HEK293 (cell line): ENCODE results near the gene LGALS3BP.

Experiments
- CTCF ChIA-PET: fragments of 350-600 bp; formaldehyde crosslinking; extraction: SDS; loops from one replicate; lab custom pipeline; 2021; ENCODE audit warnings: antibody characterized with exemption; lab: Yijun Ruan, JAX
- POLR2A ChIA-PET: fragments of 300-600 bp; formaldehyde crosslinking; extraction: SDS; loops from one replicate; lab custom pipeline; 2020; ENCODE audit warnings: antibody characterized with exemption, inconsistent platforms; lab: Yijun Ruan, JAX
- H3K27ac ChIP-seq: fragments of 200-500 bp; sonication (Bioruptor generic); 2 replicates; pipeline ENCODE4 v1.5.1; 2014; ENCODE audit warnings: low read depth, low read length, control low read depth, inconsistent platforms; ENCODE audit errors: extremely low read depth
- H3K36me3 ChIP-seq, 2 experiments: fragments of 200-500 bp in 1 of 2; sonication (Bioruptor generic) in 1 of 2; 1 replicate in 1 of 2; 2 replicates in 1 of 2; pipeline ENCODE4 v1.5.1; 2014 to 2017; ENCODE audit warnings: inconsistent platforms in 2 of 2, low read length in 2 of 2; ENCODE audit not compliant: control insufficient read depth in 2 of 2, insufficient read depth in 1 of 2
- H3K4me1 ChIP-seq: fragments of 200-500 bp; sonication (Bioruptor generic); 2 replicates; pipeline ENCODE4 v1.5.1; 2014; ENCODE audit warnings: mild to moderate bottlenecking, low read length, inconsistent platforms; ENCODE audit not compliant: control insufficient read depth, insufficient read depth
- H3K4me3 ChIP-seq: 2 replicates; pipeline ENCODE4 v1.5.1; 2011; ENCODE audit warnings: low read depth, mild to moderate bottlenecking, control low read depth, low read length, moderate library complexity
- H3K9me3 ChIP-seq: fragments of 200-500 bp; sonication (Bioruptor generic); 2 replicates; pipeline ENCODE4 v1.5.1; 2014; ENCODE audit warnings: low read depth, low read length, inconsistent platforms; ENCODE audit not compliant: control insufficient read depth, insufficient read depth
- EGR2 ChIP-seq: fragments of 450-650 bp; formaldehyde crosslinking; IDR thresholded peaks from 2 replicates; pipeline ENCODE4 v1.5.1; 2016; ENCODE audit warnings: low read depth, missing biosample characterization, missing genetic modification characterization
- FEZF1 ChIP-seq: fragments of 450-650 bp; formaldehyde crosslinking; IDR thresholded peaks from 2 replicates; pipeline ENCODE4 v1.5.1; 2016; ENCODE audit warnings: missing biosample characterization, missing genetic modification characterization
- OVOL3 ChIP-seq: fragments of 450-650 bp; formaldehyde crosslinking; IDR thresholded peaks from 2 replicates; pipeline ENCODE4 v1.5.1; 2016; ENCODE audit warnings: missing biosample characterization, missing genetic modification characterization
- SCRT2 ChIP-seq: fragments of 450-650 bp; formaldehyde crosslinking; IDR thresholded peaks from 2 replicates; pipeline ENCODE4 v1.5.1; 2016; ENCODE audit warnings: missing biosample characterization, missing genetic modification characterization
- ZBTB21 ChIP-seq: fragments of 450-650 bp; formaldehyde crosslinking; IDR thresholded peaks from 2 replicates; pipeline ENCODE4 v1.5.1; 2017; ENCODE audit warnings: missing biosample characterization, missing genetic modification characterization
- ZFHX2 ChIP-seq: fragments of 450-650 bp; formaldehyde crosslinking; conservative IDR thresholded peaks from 2 replicates; pipeline ENCODE4 v1.5.1; 2016; ENCODE audit warnings: missing biosample characterization, missing genetic modification characterization
- ZFP3 ChIP-seq: fragments of 450-650 bp; formaldehyde crosslinking; IDR thresholded peaks from 2 replicates; pipeline ENCODE4 v1.5.1; 2016; ENCODE audit warnings: low read depth, missing biosample characterization, missing genetic modification characterization
- ZNF169 ChIP-seq: fragments of 450-650 bp; formaldehyde crosslinking; IDR thresholded peaks from 2 replicates; pipeline ENCODE4 v1.5.1; 2016; ENCODE audit warnings: missing biosample characterization, missing genetic modification characterization
- ZNF350 ChIP-seq: fragments of 450-650 bp; formaldehyde crosslinking; IDR thresholded peaks from 2 replicates; pipeline ENCODE4 v1.5.0; 2017; ENCODE audit warnings: missing biosample characterization, mild to moderate bottlenecking, missing genetic modification characterization
- ZNF555 ChIP-seq: fragments of 450-650 bp; formaldehyde crosslinking; conservative IDR thresholded peaks from 2 replicates; pipeline ENCODE4 v1.5.1; 2017; ENCODE audit warnings: missing biosample characterization, mild to moderate bottlenecking, missing genetic modification characterization, inconsistent platforms
- ZNF585B ChIP-seq: fragments of 450-650 bp; formaldehyde crosslinking; IDR thresholded peaks from 2 replicates; pipeline ENCODE4 v1.5.1; 2016; ENCODE audit warnings: missing biosample characterization, missing genetic modification characterization
- ZNF654 ChIP-seq: fragments of 450-650 bp; formaldehyde crosslinking; IDR thresholded peaks from 2 replicates; pipeline ENCODE4 v1.5.1; 2016; ENCODE audit warnings: low read depth, missing biosample characterization, missing genetic modification characterization
- TF ChIP-seq, protein P1 (sequence below): IDR thresholded peaks from 2 replicates; pipeline ENCODE4 v1.6.1; 2011; ENCODE audit warnings: mild to moderate bottlenecking, low read depth, low read length, borderline replicate concordance
- TF ChIP-seq, protein P2 (sequence below): sonication (generic); formaldehyde crosslinking; IDR thresholded peaks from 2 replicates; pipeline ENCODE4 v1.8.1; 2022; ENCODE audit warnings: mild to moderate bottlenecking, moderate library complexity, missing genetic modification reagents
- TF ChIP-seq, protein P3 (sequence below): fragments of 450-650 bp; formaldehyde crosslinking; IDR thresholded peaks from 2 replicates; pipeline ENCODE4; 2016; ENCODE audit warnings: missing biosample characterization, missing genetic modification characterization
- TF ChIP-seq, protein P4 (sequence below): fragments of 450-650 bp; formaldehyde crosslinking; conservative IDR thresholded peaks from 2 replicates; pipeline ENCODE4 v1.5.1; 2016; ENCODE audit warnings: low read depth, missing biosample characterization, missing genetic modification characterization
- TF ChIP-seq, protein P5 (sequence below): fragments of 450-650 bp; formaldehyde crosslinking; IDR thresholded peaks from 2 replicates; pipeline ENCODE4 v1.5.1; 2016; ENCODE audit warnings: missing biosample characterization, missing genetic modification characterization

The LGALS3BP gene

DNA sequence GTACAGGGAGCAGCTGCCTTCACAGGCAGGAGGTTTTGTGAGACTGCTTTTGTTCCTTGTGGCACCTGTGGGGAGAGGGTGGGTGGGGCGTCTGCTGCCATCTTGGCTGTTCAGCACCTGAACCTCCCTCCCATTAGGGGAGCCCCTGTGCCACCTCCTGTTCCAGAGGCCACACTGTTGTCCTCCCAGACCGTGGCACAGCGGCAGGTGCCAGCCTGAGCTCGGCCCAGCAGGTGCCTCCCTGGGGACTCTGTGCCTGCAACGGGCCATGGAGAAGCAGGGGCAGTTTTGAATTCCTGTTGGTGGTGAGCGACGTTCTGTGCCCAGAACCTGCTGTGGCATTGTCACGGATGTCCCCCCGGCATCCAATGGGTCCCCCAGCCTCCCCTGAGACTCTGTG, 9.9 kb downstream of the LGALS3BP start (continued):
- TF ChIP-seq SCRT2 (tag by site-specific recombination) = 0 out of 2 replicates have a peak, but pooled peaks have one; percentile 32

DNA sequence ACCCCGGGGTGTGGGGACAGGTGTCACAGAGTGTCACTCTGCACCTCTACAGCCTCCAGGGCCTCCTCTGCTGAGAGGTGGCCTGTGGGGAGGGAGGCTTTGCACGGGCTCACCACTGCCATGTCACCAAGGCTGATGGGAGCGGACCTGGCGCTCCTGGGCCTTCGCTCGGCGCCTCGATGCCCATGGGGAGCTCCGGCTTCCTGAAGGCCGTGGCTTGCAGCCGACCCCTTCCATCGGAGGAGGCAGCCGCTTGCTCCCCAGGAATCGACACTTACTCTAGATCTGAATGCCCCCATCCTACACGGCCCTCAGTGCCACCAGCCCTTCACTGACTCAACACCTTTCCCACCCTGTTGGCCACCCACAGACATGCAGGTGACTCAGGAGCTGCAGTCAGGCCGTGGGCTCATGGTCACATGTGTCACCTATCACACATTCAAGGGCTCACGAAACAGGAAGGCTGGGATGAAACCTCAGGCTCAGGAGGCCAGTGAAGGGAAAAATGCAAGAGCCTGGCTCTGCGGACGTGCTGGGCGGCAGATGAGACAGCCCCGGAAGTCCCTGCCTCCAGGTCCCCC, 11.9 kb downstream of the LGALS3BP start:
- peaks cover 15 to 66% of the 10 kb centered on the region in 2 experiments; a peak in 2 of 3 replicates for H3K36me3 ChIP-seq
- no peaks in the 10 kb centered on the region for H3K4me1 ChIP-seq
- H3K27ac ChIP-seq = no peak overlapping the region
- H3K4me3 ChIP-seq = no peak overlapping the region
- POLR2A ChIA-PET = interaction anchor here (1.3 to 1.5 kb wide), 2 partner anchors 12 to 102 kb away, joined by 3 to 5 read pairs; partner anchors contain the start of gene LGALS3BP
- CTCF ChIA-PET = interaction anchor here (0.6 to 1.8 kb wide), 4 partner anchors 15 to 102 kb away, joined by 3 to 8 read pairs (median 4); no protein-coding TSS in a partner anchor
- no peaks in the 10 kb centered on the region for H3K9me3 ChIP-seq
- TF ChIP-seq, protein P1, sequence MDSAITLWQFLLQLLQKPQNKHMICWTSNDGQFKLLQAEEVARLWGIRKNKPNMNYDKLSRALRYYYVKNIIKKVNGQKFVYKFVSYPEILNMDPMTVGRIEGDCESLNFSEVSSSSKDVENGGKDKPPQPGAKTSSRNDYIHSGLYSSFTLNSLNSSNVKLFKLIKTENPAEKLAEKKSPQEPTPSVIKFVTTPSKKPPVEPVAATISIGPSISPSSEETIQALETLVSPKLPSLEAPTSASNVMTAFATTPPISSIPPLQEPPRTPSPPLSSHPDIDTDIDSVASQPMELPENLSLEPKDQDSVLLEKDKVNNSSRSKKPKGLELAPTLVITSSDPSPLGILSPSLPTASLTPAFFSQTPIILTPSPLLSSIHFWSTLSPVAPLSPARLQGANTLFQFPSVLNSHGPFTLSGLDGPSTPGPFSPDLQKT = no peak
- TF ChIP-seq EGR2 (tag by site-specific recombination) = peak; percentile 68
- TF ChIP-seq ZFHX2 (tag by site-specific recombination) = peak; percentile 61; the same call in 1 of the 2 replicates

DNA sequence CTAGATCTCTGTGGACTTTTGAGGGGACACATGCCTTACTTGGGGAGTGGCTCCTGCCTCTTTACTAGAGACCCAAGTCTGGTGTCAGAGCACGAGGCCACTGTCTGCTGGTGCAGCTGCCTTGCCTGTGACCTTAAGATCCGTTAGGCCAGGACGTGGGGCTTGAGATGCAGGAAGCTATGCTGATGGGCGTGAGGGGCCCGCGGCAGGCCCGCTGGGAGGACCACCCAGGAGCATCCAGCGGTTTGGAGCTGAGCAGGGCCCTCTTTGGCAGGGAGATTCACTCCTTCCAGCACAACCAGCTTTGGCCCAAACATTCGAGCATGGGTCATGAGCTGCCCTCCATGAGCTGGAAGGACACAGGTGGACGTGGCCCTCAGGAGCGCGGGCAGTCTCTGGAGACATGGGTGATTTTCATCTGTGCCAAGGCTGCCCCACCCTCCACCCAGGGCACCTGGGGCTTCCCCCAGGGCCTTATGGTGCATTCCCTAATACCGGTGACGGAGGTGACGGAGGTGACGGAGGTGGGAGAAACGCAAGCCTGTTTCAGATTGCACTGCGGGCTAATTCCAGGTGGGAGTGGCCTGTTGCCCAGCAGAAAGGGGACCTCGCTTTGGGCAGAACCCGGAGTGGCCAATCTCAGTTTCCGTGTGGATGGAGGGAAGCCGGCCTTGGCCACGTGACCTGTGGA, 12.7 kb downstream of the LGALS3BP start:
- H3K27ac ChIP-seq = no peak overlapping the region

More for the DNA sequence above, 12.7 kb downstream of the LGALS3BP start:
- no peaks in the 10 kb centered on the region for H3K4me1 ChIP-seq
- ChIA-PET CTCF (interaction anchor here (0.5 to 3.4 kb wide), 6 partner anchors 13 to 775 kb away, joined by 3 to 22 read pairs (median 6); no protein-coding TSS in a partner anchor), POLR2A (interaction anchor here (0.9 to 1.5 kb wide), 3 partner anchors 13 to 101 kb away, joined by 3 to 5 read pairs (median 3); partner anchors contain the start of gene LGALS3BP)
- TF ChIP-seq, protein P2, sequence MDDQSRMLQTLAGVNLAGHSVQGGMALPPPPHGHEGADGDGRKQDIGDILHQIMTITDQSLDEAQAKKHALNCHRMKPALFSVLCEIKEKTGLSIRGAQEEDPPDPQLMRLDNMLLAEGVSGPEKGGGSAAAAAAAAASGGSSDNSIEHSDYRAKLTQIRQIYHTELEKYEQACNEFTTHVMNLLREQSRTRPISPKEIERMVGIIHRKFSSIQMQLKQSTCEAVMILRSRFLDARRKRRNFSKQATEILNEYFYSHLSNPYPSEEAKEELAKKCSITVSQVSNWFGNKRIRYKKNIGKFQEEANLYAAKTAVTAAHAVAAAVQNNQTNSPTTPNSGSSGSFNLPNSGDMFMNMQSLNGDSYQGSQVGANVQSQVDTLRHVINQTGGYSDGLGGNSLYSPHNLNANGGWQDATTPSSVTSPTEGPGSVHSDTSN (CRISPR knock-in tag) = no peak
- TF ChIP-seq ZNF169 (tag by site-specific recombination) = no peak
- no peak for TF ChIP-seq ZFP3 (tag by site-specific recombination)
- TF ChIP-seq, protein P3, sequence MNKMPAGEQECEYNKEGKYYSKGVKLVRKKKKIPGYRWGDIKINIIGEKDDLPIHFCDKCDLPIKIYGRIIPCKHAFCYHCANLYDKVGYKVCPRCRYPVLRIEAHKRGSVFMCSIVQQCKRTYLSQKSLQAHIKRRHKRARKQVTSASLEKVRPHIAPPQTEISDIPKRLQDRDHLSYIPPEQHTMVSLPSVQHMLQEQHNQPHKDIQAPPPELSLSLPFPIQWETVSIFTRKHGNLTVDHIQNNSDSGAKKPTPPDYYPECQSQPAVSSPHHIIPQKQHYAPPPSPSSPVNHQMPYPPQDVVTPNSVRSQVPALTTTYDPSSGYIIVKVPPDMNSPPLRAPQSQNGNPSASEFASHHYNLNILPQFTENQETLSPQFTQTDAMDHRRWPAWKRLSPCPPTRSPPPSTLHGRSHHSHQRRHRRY (tag by site-specific recombination) = no peak
- no peak for TF ChIP-seq FEZF1
- TF ChIP-seq ZNF350 = no peak
- TF ChIP-seq, protein P4, sequence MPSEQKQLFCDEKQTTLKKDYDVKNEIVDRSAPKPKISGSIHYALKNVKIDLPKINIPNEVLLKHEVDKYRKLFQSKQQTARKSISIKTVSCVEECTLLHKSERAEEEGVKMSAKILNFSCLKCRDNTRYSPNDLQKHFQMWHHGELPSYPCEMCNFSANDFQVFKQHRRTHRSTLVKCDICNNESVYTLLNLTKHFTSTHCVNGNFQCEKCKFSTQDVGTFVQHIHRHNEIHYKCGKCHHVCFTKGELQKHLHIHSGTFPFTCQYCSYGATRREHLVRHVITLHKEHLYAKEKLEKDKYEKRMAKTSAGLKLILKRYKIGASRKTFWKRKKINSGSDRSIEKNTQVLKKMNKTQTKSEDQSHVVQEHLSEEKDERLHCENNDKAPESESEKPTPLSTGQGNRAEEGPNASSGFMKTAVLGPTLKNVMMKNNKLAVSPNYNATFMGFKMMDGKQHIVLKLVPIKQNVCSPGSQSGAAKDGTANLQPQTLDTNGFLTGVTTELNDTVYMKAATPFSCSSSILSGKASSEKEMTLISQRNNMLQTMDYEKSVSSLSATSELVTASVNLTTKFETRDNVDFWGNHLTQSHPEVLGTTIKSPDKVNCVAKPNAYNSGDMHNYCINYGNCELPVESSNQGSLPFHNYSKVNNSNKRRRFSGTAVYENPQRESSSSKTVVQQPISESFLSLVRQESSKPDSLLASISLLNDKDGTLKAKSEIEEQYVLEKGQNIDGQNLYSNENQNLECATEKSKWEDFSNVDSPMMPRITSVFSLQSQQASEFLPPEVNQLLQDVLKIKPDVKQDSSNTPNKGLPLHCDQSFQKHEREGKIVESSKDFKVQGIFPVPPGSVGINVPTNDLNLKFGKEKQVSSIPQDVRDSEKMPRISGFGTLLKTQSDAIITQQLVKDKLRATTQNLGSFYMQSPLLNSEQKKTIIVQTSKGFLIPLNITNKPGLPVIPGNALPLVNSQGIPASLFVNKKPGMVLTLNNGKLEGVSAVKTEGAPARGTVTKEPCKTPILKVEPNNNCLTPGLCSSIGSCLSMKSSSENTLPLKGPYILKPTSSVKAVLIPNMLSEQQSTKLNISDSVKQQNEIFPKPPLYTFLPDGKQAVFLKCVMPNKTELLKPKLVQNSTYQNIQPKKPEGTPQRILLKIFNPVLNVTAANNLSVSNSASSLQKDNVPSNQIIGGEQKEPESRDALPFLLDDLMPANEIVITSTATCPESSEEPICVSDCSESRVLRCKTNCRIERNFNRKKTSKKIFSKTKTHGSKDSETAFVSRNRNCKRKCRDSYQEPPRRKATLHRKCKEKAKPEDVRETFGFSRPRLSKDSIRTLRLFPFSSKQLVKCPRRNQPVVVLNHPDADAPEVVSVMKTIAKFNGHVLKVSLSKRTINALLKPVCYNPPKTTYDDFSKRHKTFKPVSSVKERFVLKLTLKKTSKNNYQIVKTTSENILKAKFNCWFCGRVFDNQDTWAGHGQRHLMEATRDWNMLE (tag by site-specific recombination) = no peak
- TF ChIP-seq OVOL3 (tag by site-specific recombination) = no peak
- TF ChIP-seq ZBTB21 (tag by site-specific recombination) = no peak
- no peak for TF ChIP-seq ZNF555 (tag by site-specific recombination)
- no peak for TF ChIP-seq ZNF654 (tag by site-specific recombination)
- no peak for TF ChIP-seq ZNF585B (tag by site-specific recombination)
- TF ChIP-seq, protein P5, sequence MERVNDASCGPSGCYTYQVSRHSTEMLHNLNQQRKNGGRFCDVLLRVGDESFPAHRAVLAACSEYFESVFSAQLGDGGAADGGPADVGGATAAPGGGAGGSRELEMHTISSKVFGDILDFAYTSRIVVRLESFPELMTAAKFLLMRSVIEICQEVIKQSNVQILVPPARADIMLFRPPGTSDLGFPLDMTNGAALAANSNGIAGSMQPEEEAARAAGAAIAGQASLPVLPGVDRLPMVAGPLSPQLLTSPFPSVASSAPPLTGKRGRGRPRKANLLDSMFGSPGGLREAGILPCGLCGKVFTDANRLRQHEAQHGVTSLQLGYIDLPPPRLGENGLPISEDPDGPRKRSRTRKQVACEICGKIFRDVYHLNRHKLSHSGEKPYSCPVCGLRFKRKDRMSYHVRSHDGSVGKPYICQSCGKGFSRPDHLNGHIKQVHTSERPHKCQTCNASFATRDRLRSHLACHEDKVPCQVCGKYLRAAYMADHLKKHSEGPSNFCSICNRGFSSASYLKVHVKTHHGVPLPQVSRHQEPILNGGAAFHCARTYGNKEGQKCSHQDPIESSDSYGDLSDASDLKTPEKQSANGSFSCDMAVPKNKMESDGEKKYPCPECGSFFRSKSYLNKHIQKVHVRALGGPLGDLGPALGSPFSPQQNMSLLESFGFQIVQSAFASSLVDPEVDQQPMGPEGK (tag by site-specific recombination) = no peak
- H3K9me3 ChIP-seq = no peaks in the 10 kb centered on the region
- H3K36me3 ChIP-seq = peaks cover 15 to 58% of the 10 kb centered on the region in 2 experiments; a peak in 2 of 3 replicates
- no peak overlapping the region for H3K4me3 ChIP-seq
